ENCODE results near the gene TRPM8. TPM values are rescaled to one million over a fixed set of nuclear protein-coding genes. Genes with fewer than 3 reads are reported as not detected.

The TRPM8 gene
- polyA plus RNA-seq, 1 donor (not counting 4 experiments of a cell fraction or from before 2014, with no cell fraction given), result 0.04 TPM

DNA sequence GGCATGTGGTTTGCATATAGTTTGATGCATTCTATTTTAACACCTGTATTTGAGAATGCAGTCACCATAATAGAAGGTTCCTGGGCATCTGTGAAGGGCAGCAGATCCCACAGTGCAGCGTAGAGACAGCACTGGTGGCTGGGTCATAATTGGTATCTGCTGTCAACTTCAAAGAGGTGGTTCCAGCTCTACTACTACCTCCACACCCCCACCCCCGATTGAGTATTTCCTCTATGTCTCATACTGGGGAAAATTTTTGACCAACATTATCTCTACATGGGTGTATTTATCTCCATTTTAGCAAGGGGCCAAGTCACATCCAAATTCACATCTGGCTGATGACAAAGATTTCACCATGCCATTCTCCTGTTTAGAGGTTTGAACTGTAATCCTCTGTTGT is 43.0 kb downstream of the TRPM8 start:
- TF ChIP-seq EZH2 (IDR thresholded peaks at IDR 0.05; ENCODE audit: low read length), result no peak
- TF ChIP-seq, protein P1, sequence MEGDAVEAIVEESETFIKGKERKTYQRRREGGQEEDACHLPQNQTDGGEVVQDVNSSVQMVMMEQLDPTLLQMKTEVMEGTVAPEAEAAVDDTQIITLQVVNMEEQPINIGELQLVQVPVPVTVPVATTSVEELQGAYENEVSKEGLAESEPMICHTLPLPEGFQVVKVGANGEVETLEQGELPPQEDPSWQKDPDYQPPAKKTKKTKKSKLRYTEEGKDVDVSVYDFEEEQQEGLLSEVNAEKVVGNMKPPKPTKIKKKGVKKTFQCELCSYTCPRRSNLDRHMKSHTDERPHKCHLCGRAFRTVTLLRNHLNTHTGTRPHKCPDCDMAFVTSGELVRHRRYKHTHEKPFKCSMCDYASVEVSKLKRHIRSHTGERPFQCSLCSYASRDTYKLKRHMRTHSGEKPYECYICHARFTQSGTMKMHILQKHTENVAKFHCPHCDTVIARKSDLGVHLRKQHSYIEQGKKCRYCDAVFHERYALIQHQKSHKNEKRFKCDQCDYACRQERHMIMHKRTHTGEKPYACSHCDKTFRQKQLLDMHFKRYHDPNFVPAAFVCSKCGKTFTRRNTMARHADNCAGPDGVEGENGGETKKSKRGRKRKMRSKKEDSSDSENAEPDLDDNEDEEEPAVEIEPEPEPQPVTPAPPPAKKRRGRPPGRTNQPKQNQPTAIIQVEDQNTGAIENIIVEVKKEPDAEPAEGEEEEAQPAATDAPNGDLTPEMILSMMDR (optimal IDR thresholded peaks at IDR 0.05 in 1 of 3, IDR thresholded peaks at IDR 0.05 in 1 of 3, conservative IDR thresholded peaks at IDR 0.05 in 1 of 3; ENCODE audit: extremely low read depth in 1 of 3, insufficient read depth in 2 of 3, low read length in 3 of 3), result no peak
- no peak for DNase-seq (ENCODE audit: low read depth, low spot score)
- H3K4me3 ChIP-seq (ENCODE audit: control insufficient read depth in 2 of 3, extremely low read depth in 1 of 3, insufficient read depth in 2 of 3, low read depth in 1 of 3, low read length in 3 of 3), result no peak overlapping the region
- dilution Hi-C loops (cut with MboI; ENCODE audit: extremely low pct_ligation_motif_present, low sequenced_read_pairs), result loop anchor here (25.0 kb wide), 1 partner anchor 552 kb away; no protein-coding TSS in a partner anchor
- H2AFZ ChIP-seq (ENCODE audit: control insufficient read depth, low read length), result no peak overlapping the region
- H3K36me3 ChIP-seq (ENCODE audit: control insufficient read depth in 2 of 2, extremely low read depth in 1 of 2, insufficient read depth in 2 of 2, low read length in 2 of 2), result no peaks in the 10 kb centered on the region
- FAIRE-seq, result no peak
- H3K27ac ChIP-seq (ENCODE audit: control insufficient read depth, insufficient read depth, low read length), result no peak overlapping the region
- H3K27me3 ChIP-seq (ENCODE audit: control insufficient read depth, extremely low read depth, insufficient read depth, low read length), result no peaks in the 10 kb centered on the region
- no peak overlapping the region for H3K9ac ChIP-seq (ENCODE audit: control insufficient read depth, extremely low read depth, insufficient read depth, low read length)
- no peaks in the 10 kb centered on the region for H3K9me3 ChIP-seq (ENCODE audit: control insufficient read depth, low read depth, low read length)
- no peak overlapping the region for H3K4me2 ChIP-seq (ENCODE audit: control insufficient read depth, extremely low read depth, insufficient read depth, low read depth, low read length)
- H4K20me1 ChIP-seq (ENCODE audit: control insufficient read depth, extremely low read depth, insufficient read depth, low read length), result no peaks in the 10 kb centered on the region
- no peaks in the 10 kb centered on the region for H3K79me2 ChIP-seq (ENCODE audit: control insufficient read depth, insufficient read depth, low read length)
- H3K9me1 ChIP-seq (ENCODE audit: control insufficient read depth, extremely low read depth, insufficient read depth, low read length), result no peaks in the 10 kb centered on the region
- no peaks in the 10 kb centered on the region for H3K4me1 ChIP-seq (ENCODE audit: control insufficient read depth, extremely low read depth, insufficient read depth, low read length)

DNA sequence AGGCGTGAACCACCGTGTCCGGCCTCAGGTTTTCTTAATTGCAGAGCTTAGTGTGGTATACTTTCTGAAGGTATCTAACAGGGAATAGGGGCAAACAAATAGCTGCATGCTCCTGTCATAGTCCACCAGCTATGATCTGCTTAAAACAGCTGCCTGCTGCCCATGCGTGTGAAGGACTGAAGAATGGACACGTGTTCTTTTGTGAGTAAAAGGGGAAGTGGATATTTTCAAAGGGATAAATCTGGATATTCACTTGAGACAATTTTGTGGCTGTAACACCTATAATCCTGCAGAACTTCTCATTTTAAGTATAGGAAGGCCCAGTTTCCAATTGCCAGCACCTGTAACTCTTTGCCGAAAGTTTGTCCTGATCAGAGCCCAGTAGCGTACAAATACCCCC is 44.7 kb downstream of the TRPM8 start:
- Histone ChIP-seq H3K4me1 (ENCODE audit: control insufficient read depth, extremely low read depth, insufficient read depth, low read length) (no peaks in the 10 kb centered on the region), H3K9me3 (ENCODE audit: control insufficient read depth, low read depth, low read length) (no peaks in the 10 kb centered on the region), H2AFZ (ENCODE audit: control insufficient read depth, low read length) (no peak overlapping the region), H3K9ac (ENCODE audit: control insufficient read depth, extremely low read depth, insufficient read depth, low read length) (no peak overlapping the region), H3K4me3 (ENCODE audit: control insufficient read depth in 2 of 3, extremely low read depth in 1 of 3, insufficient read depth in 2 of 3, low read depth in 1 of 3, low read length in 3 of 3) (no peak overlapping the region), H3K9me1 (ENCODE audit: control insufficient read depth, extremely low read depth, insufficient read depth, low read length) (no peaks in the 10 kb centered on the region), H4K20me1 (ENCODE audit: control insufficient read depth, extremely low read depth, insufficient read depth, low read length) (no peaks in the 10 kb centered on the region), H3K79me2 (ENCODE audit: control insufficient read depth, insufficient read depth, low read length) (no peaks in the 10 kb centered on the region), H3K27ac (ENCODE audit: control insufficient read depth, insufficient read depth, low read length) (no peak overlapping the region), H3K27me3 (ENCODE audit: control insufficient read depth, extremely low read depth, insufficient read depth, low read length) (no peaks in the 10 kb centered on the region), H3K4me2 (ENCODE audit: control insufficient read depth, extremely low read depth, insufficient read depth, low read depth, low read length) (no peak overlapping the region), H3K36me3 (ENCODE audit: control insufficient read depth in 2 of 2, extremely low read depth in 1 of 2, insufficient read depth in 2 of 2, low read length in 2 of 2) (no peaks in the 10 kb centered on the region)
- FAIRE-seq (no peak), DNase-seq (ENCODE audit: low read depth, low spot score) (no peak)
- no peak for TF ChIP-seq EZH2 (IDR thresholded peaks at IDR 0.05; ENCODE audit: low read length)
- TF ChIP-seq, protein P1 (optimal IDR thresholded peaks at IDR 0.05 in 1 of 3, IDR thresholded peaks at IDR 0.05 in 1 of 3, conservative IDR thresholded peaks at IDR 0.05 in 1 of 3; ENCODE audit: extremely low read depth in 1 of 3, insufficient read depth in 2 of 3, low read length in 3 of 3), result no peak
- dilution Hi-C loops (cut with MboI; ENCODE audit: extremely low pct_ligation_motif_present, low sequenced_read_pairs), result loop anchor here (25.0 kb wide), 1 partner anchor 550 kb away; no protein-coding TSS in a partner anchor

Data from keratinocyte (primary cell).